ENCODE data around the gene ATXN1. TPM values are rescaled to one million over a fixed set of nuclear protein-coding genes. Genes with fewer than 3 reads are reported as not detected.

ATXN1 gene
- polyA plus RNA-seq, 1 of the 3 experiments (the other 2 are of a cell fraction): 7.9 TPM

GRCh38 chr6:16437984-16438383 is 323.3 kb downstream of the ATXN1 start:
- Histone ChIP-seq H3K4me2 (no peak overlapping the region), H3K4me1 (ENCODE audit: control insufficient read depth in 1 of 2, insufficient read depth in 2 of 2, low read depth in 1 of 2, low read length in 1 of 2) (peaks cover 0 to 3% of the 10 kb centered on the region in 2 experiments; a peak in 2 of 4 replicates), H4K20me1 (ENCODE audit: insufficient read depth) (no peaks in the 10 kb centered on the region), H3K79me2 (ENCODE audit: insufficient read depth) (0 out of 2 replicates have a peak, but pooled peaks cover 7% of the 10 kb centered on the region), H3K4me3 (ENCODE audit: low read depth in 2 of 2, low read length in 1 of 2) (no peak overlapping the region), H3K36me3 (replicated peaks in 1 of 2; ENCODE audit: control insufficient read depth in 1 of 2, insufficient read depth in 2 of 2, low read length in 1 of 2) (no peaks in the 10 kb centered on the region), H3K9me3 (no peaks in the 10 kb centered on the region), H3K27me3 (ENCODE audit: insufficient read depth) (no peaks in the 10 kb centered on the region), H3K9ac (no peak overlapping the region), H3F3A (replicated peaks; ENCODE audit: insufficient read depth) (no peaks in the 10 kb centered on the region), H2AFZ (ENCODE audit: low read depth) (no peak overlapping the region), H3K9me2 (no peaks in the 10 kb centered on the region), H3K27ac (ENCODE audit: low read depth in 2 of 2, low read length in 1 of 2) (no peak overlapping the region)
- no peak for DNase-seq
- CTCF ChIA-PET: interaction anchor here (2.0 kb wide), 1 partner anchor 13 kb away, joined by 5 read pairs; no protein-coding TSS in a partner anchor
- 89% methylated on average over 3 of the region's 3 CpGs for WGBS (ENCODE audit: low lambda C conversion rate)
- TF ChIP-seq TAF1 (IDR thresholded peaks at IDR 0.05; ENCODE audit: borderline replicate concordance, low read depth, low read length): no peak
- no peak for TF ChIP-seq TCF12 (IDR thresholded peaks at IDR 0.05)
- TF ChIP-seq MXI1 (IDR thresholded peaks at IDR 0.05; ENCODE audit: low read depth, low read length): no peak
- no peak for TF ChIP-seq NRF1 (IDR thresholded peaks at IDR 0.05; ENCODE audit: low read depth, low read length)
- no peak for TF ChIP-seq POLR2AphosphoS5 (IDR thresholded peaks at IDR 0.05; ENCODE audit: low read depth, low read length)
- TF ChIP-seq EP300 (IDR thresholded peaks at IDR 0.05; ENCODE audit: borderline replicate concordance in 1 of 2, low read depth in 1 of 2, low read length in 1 of 2): no peak
- POLR2A ChIA-PET: no interaction called here

- WGBS (ENCODE audit: low lambda C conversion rate): 86% methylated on average over 7 of the region's 7 CpGs
- Histone ChIP-seq H3K27me3 (ENCODE audit: insufficient read depth) (no peaks in the 10 kb centered on the region), H3K9me3 (no peaks in the 10 kb centered on the region), H3K79me2 (ENCODE audit: insufficient read depth) (0 out of 2 replicates have a peak, but pooled peaks cover 4% of the 10 kb centered on the region), H3F3A (replicated peaks; ENCODE audit: insufficient read depth) (peaks cover 7% of the 10 kb centered on the region), H3K36me3 (replicated peaks in 1 of 2; ENCODE audit: control insufficient read depth in 1 of 2, insufficient read depth in 2 of 2, low read length in 1 of 2) (no peaks in the 10 kb centered on the region), H3K4me2 (no peak overlapping the region), H3K4me1 (ENCODE audit: control insufficient read depth in 1 of 2, insufficient read depth in 2 of 2, low read depth in 1 of 2, low read length in 1 of 2) (peaks cover 0 to 3% of the 10 kb centered on the region in 2 experiments; a peak in 3 of 4 replicates), H4K20me1 (ENCODE audit: insufficient read depth) (no peaks in the 10 kb centered on the region), H3K27ac (ENCODE audit: low read depth in 2 of 2, low read length in 1 of 2) (no peak overlapping the region), H3K9me2 (no peaks in the 10 kb centered on the region), H3K9ac (no peak overlapping the region), H2AFZ (ENCODE audit: low read depth) (no peak overlapping the region), H3K4me3 (ENCODE audit: low read depth in 2 of 2, low read length in 1 of 2) (no peak overlapping the region)
- CTCF ChIA-PET: interaction anchor here (0.6 kb wide), 1 partner anchor 9 kb away, joined by 4 read pairs; no protein-coding TSS in a partner anchor
- DNase-seq: no peak
- TF ChIP-seq TCF12 (IDR thresholded peaks at IDR 0.05) (no peak), MEF2A (IDR thresholded peaks at IDR 0.05; ENCODE audit: borderline replicate concordance, low read depth) (no peak), FOSL2 (IDR thresholded peaks at IDR 0.05; ENCODE audit: borderline replicate concordance, low read depth) (no peak), NRF1 (IDR thresholded peaks at IDR 0.05; ENCODE audit: low read depth, low read length) (no peak), RFX5 (IDR thresholded peaks at IDR 0.05; ENCODE audit: low read length) (no peak), JUND (IDR thresholded peaks at IDR 0.05) (no peak), TEAD4 (IDR thresholded peaks at IDR 0.05; ENCODE audit: borderline replicate concordance, insufficient read depth) (no peak), IRF3 (IDR thresholded peaks at IDR 0.05; ENCODE audit: low read depth, low read length) (no peak), USF1 (IDR thresholded peaks at IDR 0.05; ENCODE audit: borderline replicate concordance, low read depth) (no peak)
- POLR2A ChIA-PET: no interaction called here
Observed at GRCh38 chr6:16437095-16437494, 324.2 kb downstream of the ATXN1 start.

Data from SK-N-SH (cell line).